GM12874 (cell line): ENCODE results near the gene STK16.

Experiments
- TF ChIP-seq, protein P1 (sequence below): IDR thresholded peaks from 2 replicates; pipeline ENCODE4 v1.5.1; 2011; ENCODE audit warnings: low read depth, mild to moderate bottlenecking, control low read depth, low read length, moderate library complexity; ENCODE audit not compliant: insufficient read depth

STK16 gene

GRCh38 chr2:219274361-219274921 lies 29.2 kb downstream of the STK16 start:
- TF ChIP-seq, protein P1, sequence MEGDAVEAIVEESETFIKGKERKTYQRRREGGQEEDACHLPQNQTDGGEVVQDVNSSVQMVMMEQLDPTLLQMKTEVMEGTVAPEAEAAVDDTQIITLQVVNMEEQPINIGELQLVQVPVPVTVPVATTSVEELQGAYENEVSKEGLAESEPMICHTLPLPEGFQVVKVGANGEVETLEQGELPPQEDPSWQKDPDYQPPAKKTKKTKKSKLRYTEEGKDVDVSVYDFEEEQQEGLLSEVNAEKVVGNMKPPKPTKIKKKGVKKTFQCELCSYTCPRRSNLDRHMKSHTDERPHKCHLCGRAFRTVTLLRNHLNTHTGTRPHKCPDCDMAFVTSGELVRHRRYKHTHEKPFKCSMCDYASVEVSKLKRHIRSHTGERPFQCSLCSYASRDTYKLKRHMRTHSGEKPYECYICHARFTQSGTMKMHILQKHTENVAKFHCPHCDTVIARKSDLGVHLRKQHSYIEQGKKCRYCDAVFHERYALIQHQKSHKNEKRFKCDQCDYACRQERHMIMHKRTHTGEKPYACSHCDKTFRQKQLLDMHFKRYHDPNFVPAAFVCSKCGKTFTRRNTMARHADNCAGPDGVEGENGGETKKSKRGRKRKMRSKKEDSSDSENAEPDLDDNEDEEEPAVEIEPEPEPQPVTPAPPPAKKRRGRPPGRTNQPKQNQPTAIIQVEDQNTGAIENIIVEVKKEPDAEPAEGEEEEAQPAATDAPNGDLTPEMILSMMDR: no peak

DNA sequence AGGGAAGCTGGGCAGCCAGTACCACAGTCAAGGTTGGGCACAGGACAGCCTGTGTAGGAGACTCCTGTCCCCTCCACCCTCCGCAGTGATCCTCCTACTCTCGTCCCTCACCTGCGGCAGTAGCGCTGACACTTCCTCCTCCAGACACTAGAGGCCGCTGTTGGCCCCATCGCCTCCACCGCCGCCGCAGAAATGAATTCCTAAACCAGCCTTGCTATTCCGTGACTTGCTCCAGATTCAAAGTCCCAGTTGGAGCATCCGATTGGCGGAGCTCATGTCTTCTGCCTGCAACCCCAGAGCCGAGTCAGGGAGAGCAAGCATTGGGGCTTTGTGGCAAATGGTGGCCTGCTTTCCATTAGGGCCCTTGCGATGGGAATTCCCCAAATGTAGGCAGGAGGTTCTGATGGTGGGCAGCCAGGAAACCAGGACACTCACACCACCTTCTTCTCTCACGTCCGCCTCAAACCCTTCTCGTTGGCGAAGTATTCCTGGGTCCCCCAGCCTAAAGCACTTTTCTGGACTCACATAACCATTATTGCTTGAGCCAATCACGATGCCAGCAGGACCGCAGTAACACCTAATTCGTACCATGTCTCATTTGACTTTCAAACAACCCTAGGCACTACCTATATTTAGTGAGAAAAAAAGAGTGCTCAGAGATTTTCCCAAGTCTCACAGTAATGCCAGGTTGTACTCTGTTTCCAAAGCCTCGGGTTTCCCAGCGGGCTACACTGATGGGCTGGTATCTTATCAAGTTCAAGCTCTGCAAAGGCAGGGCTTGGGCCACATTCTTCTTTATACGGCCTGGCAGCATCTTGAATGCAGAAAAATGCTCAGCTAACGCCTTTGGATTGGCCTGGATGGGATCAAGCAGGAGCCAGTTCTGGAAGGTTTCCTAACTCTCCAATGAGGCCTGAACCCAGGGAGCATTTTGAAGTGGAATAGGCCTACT lies 32.7 kb downstream of the STK16 start:
- TF ChIP-seq, protein P1: peak; percentile 98

DNA sequence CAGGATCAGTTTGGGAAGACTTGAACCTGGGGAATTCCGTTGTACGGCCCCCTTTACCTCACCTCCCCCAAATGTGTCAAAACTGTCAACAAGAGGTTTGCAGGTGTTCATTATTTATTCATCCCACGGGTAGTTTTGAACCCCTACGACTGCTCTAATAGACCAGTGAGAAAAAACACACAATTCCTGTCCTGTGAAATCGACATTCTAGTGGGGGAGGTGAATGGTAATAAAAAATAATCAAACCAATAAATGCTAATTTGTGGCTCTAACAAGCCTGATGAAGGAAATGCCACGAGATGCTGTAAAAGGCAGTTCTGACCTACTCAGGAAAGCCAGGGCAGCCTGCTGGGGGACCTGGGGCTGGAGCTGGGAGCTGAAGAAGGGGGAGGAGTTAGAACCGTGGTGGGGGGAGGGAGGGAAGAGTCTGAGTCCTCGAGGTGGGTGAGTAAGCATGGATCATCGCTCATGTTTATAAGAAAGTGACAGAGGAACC lies 33.4 kb downstream of the STK16 start:
- TF ChIP-seq, protein P1: no peak

DNA sequence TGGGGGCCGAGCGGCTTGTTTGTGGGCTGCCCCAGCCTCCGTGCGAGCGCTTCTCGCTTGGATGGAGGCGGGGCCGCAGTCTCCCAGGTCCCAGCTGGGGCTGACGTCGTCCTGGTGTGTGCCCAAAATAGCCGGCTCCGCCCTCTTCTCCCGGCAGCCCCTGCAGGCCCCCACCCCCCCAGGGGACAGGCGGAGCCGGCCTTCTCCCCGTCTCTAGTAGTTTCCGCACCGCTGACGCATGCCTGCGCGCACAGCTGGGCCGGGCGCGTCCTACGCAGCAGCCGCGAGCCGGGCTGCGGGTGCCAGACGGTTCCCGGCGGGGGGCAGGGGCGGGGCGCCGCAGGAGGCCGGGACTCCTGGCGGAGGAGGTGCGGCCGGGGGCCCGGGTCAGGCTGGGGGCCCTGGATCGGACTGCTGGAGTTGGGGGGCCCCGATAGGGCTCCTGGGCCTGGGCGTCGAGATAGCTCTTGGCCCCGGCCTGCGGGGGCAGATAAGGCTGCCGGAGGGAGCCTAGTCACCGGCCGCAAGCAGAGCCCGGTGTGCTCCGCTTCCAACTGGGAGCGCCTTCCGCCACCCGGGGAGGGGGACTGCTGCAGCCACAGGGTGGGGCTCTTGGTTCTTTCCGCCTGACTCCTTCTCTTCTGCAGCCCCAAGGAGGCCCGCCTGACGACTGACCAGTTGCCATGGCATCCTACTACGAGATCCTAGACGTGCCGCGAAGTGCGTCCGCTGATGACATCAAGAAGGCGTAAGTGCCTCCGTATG lies 34.1 kb downstream of the STK16 start, which contains the start of gene DNAJB2:
TSS of gene DNAJB2 (plus strand) at position 216 of the 765 bp plus-strand sequence. CDS start at position 684, 468 bp downstream.
- TF ChIP-seq, protein P1: no peak; the same call in 1 of the 2 replicates

DNA sequence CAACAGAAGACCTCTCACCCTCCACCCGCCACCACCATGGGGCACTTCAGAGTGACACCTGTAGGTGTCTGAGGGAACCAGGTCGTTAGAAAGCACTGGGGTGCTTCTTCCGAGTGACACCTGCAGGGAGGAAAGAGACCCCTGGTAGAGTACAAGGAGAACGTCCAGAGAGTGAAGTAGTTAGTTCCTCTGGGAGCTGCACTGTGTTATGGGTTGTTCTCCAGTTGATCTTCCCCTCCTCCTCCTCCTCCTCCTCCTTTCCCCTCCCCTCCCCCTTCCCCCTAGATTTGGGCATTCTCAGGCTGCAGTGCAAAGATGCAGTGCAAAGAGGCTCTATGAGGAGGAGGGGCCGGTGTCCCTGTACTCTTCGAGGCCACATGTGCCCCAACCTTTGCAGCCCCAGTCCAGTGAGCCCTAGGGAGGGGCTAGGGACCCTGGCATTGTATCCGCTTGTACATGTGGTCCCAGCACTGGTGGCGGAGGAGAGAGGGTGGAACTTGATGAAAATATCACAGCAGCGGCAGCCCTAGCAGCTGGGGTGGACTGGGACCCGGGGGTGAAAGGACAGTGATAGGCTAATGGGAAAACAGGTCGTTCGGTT lies 34.7 kb downstream of the STK16 start:
- TF ChIP-seq, protein P1: no peak

DNA sequence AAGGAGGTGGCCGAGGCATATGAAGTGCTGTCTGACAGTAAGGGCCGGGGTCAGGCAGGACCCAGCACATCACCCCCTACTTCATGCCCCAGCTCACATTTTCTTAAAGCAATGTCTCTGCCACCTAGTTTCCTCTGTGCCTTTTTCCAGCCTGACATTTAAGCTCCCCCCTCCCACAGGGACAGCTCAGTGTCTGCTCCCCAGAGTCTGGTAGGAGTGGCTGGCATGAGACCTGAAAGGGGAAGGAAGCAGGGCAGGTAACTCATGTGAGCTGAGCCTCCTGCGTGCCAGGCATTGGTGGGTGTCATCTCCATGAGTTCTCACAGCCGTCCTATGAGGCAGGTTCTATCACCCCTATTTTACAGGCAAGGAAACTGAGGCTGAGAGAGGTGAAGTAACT lies 35.4 kb downstream of the STK16 start:
- TF ChIP-seq, protein P1: no peak
